HEK293 (cell line): Measurements from ENCODE around the gene ZNF428.

Experiments used
- GLI2 ChIP-seq: fragments of 450-650 bp; formaldehyde crosslinking; IDR thresholded peaks from 2 replicates; pipeline ENCODE4; 2017; ENCODE audit warnings: missing biosample characterization, missing genetic modification characterization, low read depth, borderline replicate concordance
- GLIS1 ChIP-seq: fragments of 450-650 bp; formaldehyde crosslinking; IDR thresholded peaks from 2 replicates; pipeline ENCODE4 v1.5.1; 2016; ENCODE audit warnings: missing biosample characterization, missing genetic modification characterization
- KLF8 ChIP-seq: fragments of 450-650 bp; formaldehyde crosslinking; IDR thresholded peaks from 2 replicates; pipeline ENCODE4 v1.5.1; 2016; ENCODE audit warnings: missing biosample characterization, missing genetic modification characterization
- MYNN ChIP-seq: fragments of 450-650 bp; formaldehyde crosslinking; IDR thresholded peaks from 2 replicates; pipeline ENCODE4 v1.5.1; 2016; ENCODE audit warnings: missing biosample characterization, missing genetic modification characterization, borderline replicate concordance
- PRDM6 ChIP-seq: fragments of 450-650 bp; formaldehyde crosslinking; IDR thresholded peaks from 2 replicates; pipeline ENCODE4 v1.5.1; 2017; ENCODE audit warnings: missing biosample characterization, missing genetic modification characterization
- WT1 ChIP-seq: fragments of 450-650 bp; formaldehyde crosslinking; IDR thresholded peaks from 2 replicates; pipeline ENCODE4 v1.5.1; 2016; ENCODE audit warnings: missing biosample characterization, missing genetic modification characterization
- ZBTB17 ChIP-seq: fragments of 450-650 bp; formaldehyde crosslinking; IDR thresholded peaks from 2 replicates; pipeline ENCODE4 v1.5.1; 2016; ENCODE audit warnings: missing biosample characterization, missing genetic modification characterization
- ZBTB21 ChIP-seq: fragments of 450-650 bp; formaldehyde crosslinking; IDR thresholded peaks from 2 replicates; pipeline ENCODE4 v1.5.1; 2017; ENCODE audit warnings: missing biosample characterization, missing genetic modification characterization
- ZFHX2 ChIP-seq: fragments of 450-650 bp; formaldehyde crosslinking; conservative IDR thresholded peaks from 2 replicates; pipeline ENCODE4 v1.5.1; 2016; ENCODE audit warnings: missing biosample characterization, missing genetic modification characterization
- ZNF10 ChIP-seq: fragments of 450-650 bp; formaldehyde crosslinking; IDR thresholded peaks from 2 replicates; pipeline ENCODE4 v1.5.1; 2017; ENCODE audit warnings: missing biosample characterization, missing genetic modification characterization
- ZNF18 ChIP-seq: fragments of 450-650 bp; formaldehyde crosslinking; IDR thresholded peaks from 2 replicates; pipeline ENCODE4 v1.5.1; 2016; ENCODE audit warnings: missing biosample characterization, missing genetic modification characterization
- ZNF184 ChIP-seq: fragments of 450-650 bp; IDR thresholded peaks from 2 replicates; pipeline ENCODE4 v1.5.1; 2018; ENCODE audit warnings: missing biosample characterization, mild to moderate bottlenecking, missing genetic modification characterization
- ZNF292 ChIP-seq: fragments of 450-650 bp; formaldehyde crosslinking; IDR thresholded peaks from 2 replicates; pipeline ENCODE4 v1.5.1; 2016; ENCODE audit warnings: low read depth, missing biosample characterization, missing genetic modification characterization, borderline replicate concordance
- ZNF398 ChIP-seq: fragments of 450-650 bp; formaldehyde crosslinking; IDR thresholded peaks from 2 replicates; pipeline ENCODE4 v1.5.1; 2017; ENCODE audit warnings: missing biosample characterization, missing genetic modification characterization
- ZNF423 ChIP-seq: fragments of 450-650 bp; formaldehyde crosslinking; IDR thresholded peaks from 2 replicates; pipeline ENCODE4 v1.5.1; 2016; ENCODE audit warnings: missing biosample characterization, missing genetic modification characterization
- ZNF501 ChIP-seq: fragments of 450-650 bp; formaldehyde crosslinking; IDR thresholded peaks from 2 replicates; pipeline ENCODE4 v1.5.1; 2016; ENCODE audit warnings: missing biosample characterization, missing genetic modification characterization
- ZNF513 ChIP-seq: fragments of 450-650 bp; IDR thresholded peaks from 2 replicates; pipeline ENCODE4 v1.5.1; 2018; ENCODE audit warnings: missing biosample characterization, missing genetic modification characterization
- ZNF518A ChIP-seq: fragments of 450-650 bp; formaldehyde crosslinking; conservative IDR thresholded peaks from 2 replicates; pipeline ENCODE4 v1.5.1; 2016; ENCODE audit warnings: low read depth, missing biosample characterization, missing genetic modification characterization
- ZNF530 ChIP-seq: fragments of 450-650 bp; formaldehyde crosslinking; IDR thresholded peaks from 2 replicates; pipeline ENCODE4 v1.5.1; 2016; ENCODE audit warnings: low read depth, missing biosample characterization, missing genetic modification characterization
- ZNF548 ChIP-seq: fragments of 450-650 bp; formaldehyde crosslinking; IDR thresholded peaks from 2 replicates; pipeline ENCODE4 v1.5.1; 2016; ENCODE audit warnings: missing biosample characterization, missing genetic modification characterization
- ZNF580 ChIP-seq: fragments of 450-650 bp; formaldehyde crosslinking; IDR thresholded peaks from 2 replicates; pipeline ENCODE4 v1.5.1; 2016; ENCODE audit warnings: missing biosample characterization, missing genetic modification characterization
- ZNF596 ChIP-seq: fragments of 450-650 bp; IDR thresholded peaks from 2 replicates; pipeline ENCODE4 v1.5.0; 2018; ENCODE audit warnings: missing biosample characterization, mild to moderate bottlenecking, missing genetic modification characterization, moderate library complexity
- ZNF629 ChIP-seq: fragments of 450-650 bp; formaldehyde crosslinking; IDR thresholded peaks from 2 replicates; pipeline ENCODE4 v1.5.1; 2017; ENCODE audit warnings: missing biosample characterization, missing genetic modification characterization
- ZNF639 ChIP-seq: fragments of 450-650 bp; formaldehyde crosslinking; IDR thresholded peaks from 2 replicates; pipeline ENCODE4 v1.5.1; 2016; ENCODE audit warnings: missing biosample characterization, missing genetic modification characterization
- ZNF664 ChIP-seq: fragments of 450-650 bp; formaldehyde crosslinking; IDR thresholded peaks from 2 replicates; pipeline ENCODE4 v1.5.1; 2016; ENCODE audit warnings: missing biosample characterization, missing genetic modification characterization
- ZNF768 ChIP-seq: fragments of 450-650 bp; formaldehyde crosslinking; IDR thresholded peaks from 2 replicates; pipeline ENCODE4 v1.5.1; 2018; ENCODE audit warnings: missing biosample characterization, mild to moderate bottlenecking, missing genetic modification characterization
- ZNF777 ChIP-seq: fragments of 450-650 bp; formaldehyde crosslinking; IDR thresholded peaks from 2 replicates; pipeline ENCODE4 v1.5.1; 2017; ENCODE audit warnings: missing biosample characterization, missing genetic modification characterization, borderline replicate concordance
- ZNF785 ChIP-seq: fragments of 450-650 bp; formaldehyde crosslinking; IDR thresholded peaks from 2 replicates; pipeline ENCODE4 v1.5.1; 2016; ENCODE audit warnings: missing biosample characterization, missing genetic modification characterization

ZNF428 gene

GRCh38 chr19:43610493-43610892 lies 8.9 kb downstream of the ZNF428 start (continued):
- TF ChIP-seq ZNF530: no peak
- TF ChIP-seq ZNF768 (tag by site-specific recombination): no peak
- TF ChIP-seq ZNF184: no peak
- TF ChIP-seq GLI2 (tag by site-specific recombination): no peak
- peak; percentile 82 for TF ChIP-seq ZNF18
- TF ChIP-seq ZNF580 (tag by site-specific recombination): no peak
- TF ChIP-seq ZNF629 (tag by site-specific recombination): peak; percentile 69
- no peak for TF ChIP-seq ZNF518A (tag by site-specific recombination)
- TF ChIP-seq ZNF639: no peak
- no peak for TF ChIP-seq ZNF501 (tag by site-specific recombination)
- no peak for TF ChIP-seq ZNF10 (tag by site-specific recombination)
- TF ChIP-seq MYNN: no peak
- no peak for TF ChIP-seq ZNF596 (tag by site-specific recombination)
- no peak for TF ChIP-seq ZNF513 (tag by site-specific recombination)
- peak; percentile 93 for TF ChIP-seq GLIS1 (tag by site-specific recombination)
- TF ChIP-seq ZBTB21 (tag by site-specific recombination): peak; percentile 33; the same call in 1 of the 2 replicates
- TF ChIP-seq ZFHX2 (tag by site-specific recombination): no peak
- TF ChIP-seq WT1: no peak
- TF ChIP-seq PRDM6 (tag by site-specific recombination): peak; percentile 78; the same call in 1 of the 2 replicates
- no peak for TF ChIP-seq ZNF398
- TF ChIP-seq ZNF423 (tag by site-specific recombination): no peak
- no peak for TF ChIP-seq ZNF548 (tag by site-specific recombination)
- no peak for TF ChIP-seq ZNF292 (tag by site-specific recombination)
- no peak for TF ChIP-seq ZNF777
- no peak for TF ChIP-seq ZBTB17 (tag by site-specific recombination)
- TF ChIP-seq ZNF785 (tag by site-specific recombination): no peak
- TF ChIP-seq KLF8 (tag by site-specific recombination): 0 out of 2 replicates have a peak, but pooled peaks have one; percentile 32
- no peak for TF ChIP-seq ZNF664
